Kidney (tissue), 14 donors: Measurements from ENCODE around the gene TYK2. TPM values are rescaled to one million over a fixed set of nuclear protein-coding genes. Genes with fewer than 3 reads are reported as not detected.
A peak's percentile ranks its signal among the peaks of the same experiment; 100 is the strongest.

ENCODE experiments used
- DNase-seq, 5 donors: peaks; one replicate each; pipeline ENCODE4 v3.0.0-alpha.2; 2013 to 2020
- FAIRE-seq: peaks from 2 replicates; lab custom pipeline; 2012; peaks lifted over from hg19 to GRCh38; lab: Jason Lieb, UNC
- H3K27ac ChIP-seq, 2 donors: one replicate each; pipeline ENCODE4 v1.7.0; 2013; ENCODE audit warnings: low read depth in 2 of 2, low read length in 2 of 2, inconsistent platforms in 1 of 2
- H3K27me3 ChIP-seq: one replicate; pipeline ENCODE4 v1.7.1; 2013; ENCODE audit warnings: low read length, inconsistent platforms; ENCODE audit not compliant: control insufficient read depth, insufficient read depth
- H3K36me3 ChIP-seq, 3 donors: one replicate each; pipeline versions ENCODE4 v1.7.0 to v1.7.1; 2013; ENCODE audit warnings: low read length in 3 of 3, control low read depth in 1 of 3, inconsistent platforms in 1 of 3; ENCODE audit not compliant: insufficient read depth in 3 of 3, control insufficient read depth in 2 of 3
- H3K4me1 ChIP-seq, 3 donors: one replicate each; pipeline versions ENCODE4 v1.7.0 to v1.7.1; 2013; ENCODE audit warnings: low read length in 3 of 3, inconsistent platforms in 1 of 3, low read depth in 1 of 3; ENCODE audit not compliant: control insufficient read depth in 2 of 3, insufficient read depth in 2 of 3
- H3K4me3 ChIP-seq, 3 donors: one replicate each; pipeline versions ENCODE4 v1.7.0 to v1.8.1; 2013; ENCODE audit warnings: low read length in 3 of 3, control low read depth in 1 of 3, inconsistent platforms in 1 of 3
- H3K9ac ChIP-seq, 3 donors: one replicate each; pipeline versions ENCODE4 v1.7.0 to v1.7.1; 2013; ENCODE audit warnings: low read length in 3 of 3, control low read depth in 1 of 3, inconsistent platforms in 1 of 3
- H3K9me3 ChIP-seq, 3 donors: one replicate each; pipeline versions ENCODE4 v1.7.0 to v1.7.1; 2013; ENCODE audit warnings: low read length in 3 of 3, control low read depth in 1 of 3, inconsistent platforms in 1 of 3; ENCODE audit not compliant: control insufficient read depth in 2 of 3, insufficient read depth in 1 of 3
- CTCF ChIP-seq: IDR thresholded peaks from 3 replicates; pipeline ENCODE4 v1.5.1; 2012; ENCODE audit warnings: mild to moderate bottlenecking, moderate library complexity, borderline replicate concordance; ENCODE audit not compliant: insufficient read depth; ENCODE audit errors: extremely low read depth
- intact Hi-C: fragments of 100-400 bp; cut with DNase I; formaldehyde crosslinking; loops from one replicate; pipeline ENCODE4 v1.11.1; 2022
- polyA plus RNA-seq: library from polyadenylated mRNA; stranded (reverse); fragments of 350-450 nt; fragmentation: Illumina TruSeq; extraction: RNeasy Lipid Tissue Mini Kit (QIAGEN cat#74804); gene quantifications from one replicate; pipeline ENCODE4 v1.2.3, GENCODE V29; 2014; ENCODE audit warnings: low read depth, low replicate concordance; ENCODE audit not compliant: insufficient read depth
- total RNA-seq: library from RNA; stranded (reverse); fragmentation: NEBNext Ultra II Directional; extraction: Animal tissue kit (Norgen Biotek cat#: 25700); gene quantifications from one replicate; pipeline ENCODE4 v1.2.1, GENCODE V29; 2021
- donor health status: control.
- donor health status: control.
- donor health status: control.
- donor health status: control.
- donor health status: control.
- donor health status: DM: yes; HTN: yes; CAD: no.
- donor health status: Normal renal cell carcinoma (clear cell type).

Gene TYK2
- total and polyA plus RNA-seq, 2 donors from 2014 or later = 127 to 131 TPM

- no peak overlapping the region for H3K9ac ChIP-seq
- no peak for DNase-seq
- H3K36me3 ChIP-seq = no peaks in the 10 kb centered on the region
- H3K4me1 ChIP-seq = peaks cover 0 to 21% (median 10%) of the 10 kb centered on the region in 3 donors
- TF ChIP-seq CTCF = no peak
- no peak overlapping the region for H3K4me3 ChIP-seq
- H3K27me3 ChIP-seq = peaks cover 13% of the 10 kb centered on the region
- H3K27ac ChIP-seq = no peak overlapping the region
- no peaks in the 10 kb centered on the region for H3K9me3 ChIP-seq
- intact Hi-C loops = no loop called here
- no peak for FAIRE-seq
Observed at GRCh38 chr19:10406191-10406590, 25.8 kb upstream of the TYK2 start.

GRCh38 chr19:10404888-10405820, 24.8 kb upstream of the TYK2 start:
- no peak for DNase-seq
- intact Hi-C loops = no loop called here
- H3K9me3 ChIP-seq = no peaks in the 10 kb centered on the region
- H3K4me1 ChIP-seq = peaks cover 0 to 26% (median 12%) of the 10 kb centered on the region in 3 donors
- H3K9ac ChIP-seq = no peak overlapping the region
- no peaks in the 10 kb centered on the region for H3K36me3 ChIP-seq
- no peak overlapping the region for H3K27ac ChIP-seq
- H3K27me3 ChIP-seq = peaks cover 13% of the 10 kb centered on the region
- TF ChIP-seq CTCF = no peak
- FAIRE-seq = no peak
- peak overlapping the region in 1 of 3 donors; percentile 98 for H3K4me3 ChIP-seq

- Histone ChIP-seq H3K4me3 (peak within 1 kb of the TSS; percentile 95 to 98 (median 96)), H3K9ac (peak within 1 kb of the TSS; percentile 92 to 98 (median 97)), H3K9me3 (no peaks in the 10 kb centered on the region), H3K4me1 (peaks cover 0 to 26% (median 12%) of the 10 kb centered on the region in 3 donors), H3K27me3 (peaks cover 11% of the 10 kb centered on the region), H3K36me3 (peaks cover 0 to 2% (median 0%) of the 10 kb centered on the region in 3 donors), H3K27ac (peak within 1 kb of the TSS; percentile 52 to 85)
- DNase-seq (peak; percentile 97 to 98 (median 98)), FAIRE-seq (no peak)
- intact Hi-C loops = no loop called here
- no peak for TF ChIP-seq CTCF
Observed at GRCh38 chr19:10403137-10404021, 23.0 kb upstream of the TYK2 start, which contains the start of gene CDC37. Gene CDC37 (minus strand): TSS chr19:10403542. CDS start chr19:10403479, 63 bp downstream.
